Measurements from ENCODE around the gene ANKRD13B. TPM values are rescaled to one million over a fixed set of nuclear protein-coding genes. Genes with fewer than 3 reads are reported as not detected.

ANKRD13B gene
- total RNA-seq, 1 experiment from 2014 or later: 8.8 TPM

GRCh38 chr17:29579866-29580771, 12.8 kb upstream of the ANKRD13B start:
- Mint-ChIP-seq H3K36me3 (ENCODE audit: insufficient read depth, unreplicated experiment) (peaks cover 29% of the 10 kb centered on the region), H3K27ac (ENCODE audit: unreplicated experiment) (no peak overlapping the region), H3K27me3 (ENCODE audit: unreplicated experiment) (no peaks in the 10 kb centered on the region), H3K4me1 (ENCODE audit: low read depth, unreplicated experiment) (peaks cover 9% of the 10 kb centered on the region), H3K4me3 (ENCODE audit: low read depth, unreplicated experiment) (no peak overlapping the region), H3K9me3 (ENCODE audit: low read depth, unreplicated experiment) (no peaks in the 10 kb centered on the region)
- no TSS peak for BruUV-seq (replicated peaks)
- TF ChIP-seq CTCF (IDR thresholded peaks at IDR 0.05; ENCODE audit: unreplicated experiment): peak; percentile 81
- DNase-seq: peak; percentile 90
- intact Hi-C loops (cut with micrococcal nuclease; ENCODE audit: unreplicated experiment): loop anchor here (2.0 to 5.0 kb wide), 2 partner anchors 37 to 441 kb away; no protein-coding TSS in a partner anchor
- CTCF ChIA-PET: interaction anchor here (1.8 to 2.4 kb wide), 2 partner anchors 12 to 37 kb away, joined by 11 to 18 read pairs; partner anchors contain the start of gene ANKRD13B

GRCh38 chr17:29581583-29582253, 11.2 kb upstream of the ANKRD13B start:
- Mint-ChIP-seq H3K9me3 (ENCODE audit: low read depth, unreplicated experiment) (no peaks in the 10 kb centered on the region), H3K4me3 (ENCODE audit: low read depth, unreplicated experiment) (no peak overlapping the region), H3K27me3 (ENCODE audit: unreplicated experiment) (no peaks in the 10 kb centered on the region), H3K4me1 (ENCODE audit: low read depth, unreplicated experiment) (peaks cover 9% of the 10 kb centered on the region), H3K27ac (ENCODE audit: unreplicated experiment) (no peak overlapping the region), H3K36me3 (ENCODE audit: insufficient read depth, unreplicated experiment) (peaks cover 15% of the 10 kb centered on the region)
- no peak for TF ChIP-seq CTCF (IDR thresholded peaks at IDR 0.05; ENCODE audit: unreplicated experiment)
- DNase-seq: no peak
- no TSS peak for BruUV-seq (replicated peaks)
- intact Hi-C loops (cut with micrococcal nuclease; ENCODE audit: unreplicated experiment): loop anchor here (2.0 to 5.0 kb wide), 2 partner anchors 36 to 439 kb away; no protein-coding TSS in a partner anchor
- CTCF ChIA-PET: interaction anchor here (0.6 to 2.4 kb wide), 4 partner anchors 10 to 512 kb away, joined by 3 to 18 read pairs (median 8); partner anchors contain the start of gene ANKRD13B

- H3K4me1 Mint-ChIP-seq (ENCODE audit: low read depth, unreplicated experiment): peaks cover 9% of the 10 kb centered on the region
- DNase-seq: no peak
- TF ChIP-seq CTCF (IDR thresholded peaks at IDR 0.05; ENCODE audit: unreplicated experiment): no peak
- peaks cover 15% of the 10 kb centered on the region for H3K36me3 Mint-ChIP-seq (ENCODE audit: insufficient read depth, unreplicated experiment)
- H3K4me3 Mint-ChIP-seq (ENCODE audit: low read depth, unreplicated experiment): no peak overlapping the region
- H3K9me3 Mint-ChIP-seq (ENCODE audit: low read depth, unreplicated experiment): no peaks in the 10 kb centered on the region
- CTCF ChIA-PET: interaction anchor here (0.6 to 1.8 kb wide), 2 partner anchors 35 to 49 kb away, joined by 4 to 11 read pairs; no protein-coding TSS in a partner anchor
- H3K27me3 Mint-ChIP-seq (ENCODE audit: unreplicated experiment): no peaks in the 10 kb centered on the region
- intact Hi-C loops (cut with micrococcal nuclease; ENCODE audit: unreplicated experiment): loop anchor here (5.0 kb wide), 1 partner anchor 35 kb away; no protein-coding TSS in a partner anchor
- BruUV-seq (replicated peaks): no TSS peak
- no peak overlapping the region for H3K27ac Mint-ChIP-seq (ENCODE audit: unreplicated experiment)
Observed at GRCh38 chr17:29582254-29582765, 10.6 kb upstream of the ANKRD13B start.

GRCh38 chr17:29582772-29583171, 10.2 kb upstream of the ANKRD13B start:
- no peaks in the 10 kb centered on the region for H3K9me3 Mint-ChIP-seq (ENCODE audit: low read depth, unreplicated experiment)
- TF ChIP-seq CTCF (IDR thresholded peaks at IDR 0.05; ENCODE audit: unreplicated experiment): no peak
- DNase-seq: no peak
- CTCF ChIA-PET: no interaction called here
- intact Hi-C loops (cut with micrococcal nuclease; ENCODE audit: unreplicated experiment): loop anchor here (5.0 kb wide), 1 partner anchor 35 kb away; no protein-coding TSS in a partner anchor
- no peak overlapping the region for H3K4me3 Mint-ChIP-seq (ENCODE audit: low read depth, unreplicated experiment)
- no peaks in the 10 kb centered on the region for H3K27me3 Mint-ChIP-seq (ENCODE audit: unreplicated experiment)
- H3K36me3 Mint-ChIP-seq (ENCODE audit: insufficient read depth, unreplicated experiment): peaks cover 15% of the 10 kb centered on the region
- H3K27ac Mint-ChIP-seq (ENCODE audit: unreplicated experiment): no peak overlapping the region
- peaks cover 12% of the 10 kb centered on the region for H3K4me1 Mint-ChIP-seq (ENCODE audit: low read depth, unreplicated experiment)
- BruUV-seq (replicated peaks): no TSS peak
